Neural progenitor cell (in vitro differentiated cells): ENCODE measurements around the gene PDE1C. TPM values are rescaled to one million over a fixed set of nuclear protein-coding genes. Genes with fewer than 3 reads are reported as not detected.

Experiments
- DNase-seq: peaks from one replicate; pipeline ENCODE4 v3.0.0-alpha.2; 2016; ENCODE audit warnings: low spot score
- H2AFZ ChIP-seq: fragments of 200-600 bp; sonication (generic); replicated peaks from 2 replicates; pipeline ENCODE4 v1.6.1; 2016; ENCODE audit warnings: antibody characterized with exemption
- H3F3A ChIP-seq: fragments of 200-600 bp; sonication (generic); 2 replicates; pipeline ENCODE4 v1.6.1; 2016; ENCODE audit warnings: antibody characterized with exemption, low read depth
- H3K27ac ChIP-seq: fragments of 200-600 bp; sonication (generic); 2 replicates; pipeline ENCODE4 v1.5.1; 2016; ENCODE audit warnings: mild to moderate bottlenecking
- H3K27me3 ChIP-seq: fragments of 200-600 bp; sonication (generic); 2 replicates; pipeline ENCODE4 v1.6.1; 2016; ENCODE audit warnings: mild to moderate bottlenecking, moderate library complexity
- H3K36me3 ChIP-seq: fragments of 200-600 bp; sonication (generic); 2 replicates; pipeline ENCODE4 v1.5.1; 2016
- H3K4me1 ChIP-seq: fragments of 200-600 bp; sonication (generic); 2 replicates; pipeline ENCODE4 v1.6.1; 2016; ENCODE audit warnings: mixed run types
- H3K4me2 ChIP-seq: fragments of 200-600 bp; sonication (generic); 2 replicates; pipeline ENCODE4 v1.6.1; 2016
- H3K4me3 ChIP-seq: fragments of 200-600 bp; sonication (generic); 2 replicates; pipeline ENCODE4 v1.5.1; 2016
- H3K79me2 ChIP-seq: fragments of 200-600 bp; sonication (generic); 2 replicates; pipeline ENCODE4 v1.6.1; 2016; ENCODE audit warnings: low read depth
- H3K9ac ChIP-seq: fragments of 200-600 bp; sonication (generic); 2 replicates; pipeline ENCODE4 v1.6.1; 2016
- H3K9me3 ChIP-seq: fragments of 200-600 bp; sonication (generic); 2 replicates; pipeline ENCODE4 v1.5.1; 2016; ENCODE audit warnings: low read depth
- H4K20me1 ChIP-seq: fragments of 200-600 bp; sonication (generic); 2 replicates; pipeline ENCODE4 v1.6.1; 2016; ENCODE audit warnings: low read depth
- H3K27ac Mint-ChIP-seq: 3 replicates; pipeline ENCODE4 v1.8.0; 2021; ENCODE audit warnings: mixed read lengths
- H3K27me3 Mint-ChIP-seq: 2 replicates; pipeline ENCODE4 v1.8.0; 2022; ENCODE audit warnings: low read depth, mild to moderate bottlenecking, inconsistent platforms, moderate library complexity, mixed read lengths; ENCODE audit not compliant: insufficient read depth
- H3K36me3 Mint-ChIP-seq: 3 replicates; pipeline ENCODE4 v1.8.0; 2021; ENCODE audit warnings: mixed read lengths
- H3K4me1 Mint-ChIP-seq: 3 replicates; pipeline ENCODE4 v1.8.0; 2021; ENCODE audit warnings: mixed read lengths
- H3K4me3 Mint-ChIP-seq: 3 replicates; pipeline ENCODE4 v1.8.0; 2021; ENCODE audit warnings: mild to moderate bottlenecking, moderate library complexity, mixed read lengths
- H3K9me3 Mint-ChIP-seq: 3 replicates; pipeline ENCODE4 v1.8.0; 2020; ENCODE audit warnings: mixed read lengths
- CTCF ChIP-seq: fragments of 200-600 bp; sonication (generic); IDR thresholded peaks from 2 replicates; pipeline ENCODE4 v1.5.1; 2017; ENCODE audit warnings: antibody characterized with exemption, mild to moderate bottlenecking
- EZH2 ChIP-seq: fragments of 200-600 bp; sonication (generic); IDR thresholded peaks from 2 replicates; pipeline ENCODE4 v1.6.1; 2017; ENCODE audit warnings: antibody characterized with exemption, mild to moderate bottlenecking, moderate library complexity
- EZH2phosphoT487 ChIP-seq: fragments of 200-600 bp; sonication (generic); IDR thresholded peaks from 2 replicates; pipeline ENCODE4 v1.6.1; 2017; ENCODE audit warnings: antibody characterized with exemption
- total RNA-seq: library from RNA; depleted of rRNA; stranded (reverse); fragments of >200 nt; gene quantifications from 2 replicates; pipeline ENCODE4 v1.2.3, GENCODE V29; 2015; ENCODE audit warnings: low replicate concordance

The PDE1C gene
- total RNA-seq, 1 donor from 2014 or later: 0.54 TPM

- Mint-ChIP-seq H3K4me1 (peaks cover 24% of the 10 kb centered on the region), H3K27ac (no peak overlapping the region), H3K27me3 (peaks cover under 1% of the 10 kb centered on the region), H3K4me3 (no peak overlapping the region), H3K9me3 (no peaks in the 10 kb centered on the region), H3K36me3 (no peaks in the 10 kb centered on the region)
- no peaks in the 10 kb centered on the region for H3F3A ChIP-seq
- no peaks in the 10 kb centered on the region for H3K36me3 ChIP-seq
- H3K9me3 ChIP-seq: no peaks in the 10 kb centered on the region
- H3K27me3 ChIP-seq: peaks cover 35% of the 10 kb centered on the region
- no peak overlapping the region for H2AFZ ChIP-seq
- no peak overlapping the region for H3K9ac ChIP-seq
- no peak for TF ChIP-seq EZH2
- TF ChIP-seq EZH2phosphoT487: no peak
- no peak for TF ChIP-seq CTCF
- H3K4me2 ChIP-seq: no peak overlapping the region
- H3K4me1 ChIP-seq: peaks cover 5% of the 10 kb centered on the region
- H4K20me1 ChIP-seq: no peaks in the 10 kb centered on the region
- no peak overlapping the region for H3K4me3 ChIP-seq
- H3K79me2 ChIP-seq: no peaks in the 10 kb centered on the region
- no peak for DNase-seq
- no peak overlapping the region for H3K27ac ChIP-seq
Measured at GRCh38 chr7:32061346-32061745, 8.9 kb downstream of the PDE1C start.

DNA sequence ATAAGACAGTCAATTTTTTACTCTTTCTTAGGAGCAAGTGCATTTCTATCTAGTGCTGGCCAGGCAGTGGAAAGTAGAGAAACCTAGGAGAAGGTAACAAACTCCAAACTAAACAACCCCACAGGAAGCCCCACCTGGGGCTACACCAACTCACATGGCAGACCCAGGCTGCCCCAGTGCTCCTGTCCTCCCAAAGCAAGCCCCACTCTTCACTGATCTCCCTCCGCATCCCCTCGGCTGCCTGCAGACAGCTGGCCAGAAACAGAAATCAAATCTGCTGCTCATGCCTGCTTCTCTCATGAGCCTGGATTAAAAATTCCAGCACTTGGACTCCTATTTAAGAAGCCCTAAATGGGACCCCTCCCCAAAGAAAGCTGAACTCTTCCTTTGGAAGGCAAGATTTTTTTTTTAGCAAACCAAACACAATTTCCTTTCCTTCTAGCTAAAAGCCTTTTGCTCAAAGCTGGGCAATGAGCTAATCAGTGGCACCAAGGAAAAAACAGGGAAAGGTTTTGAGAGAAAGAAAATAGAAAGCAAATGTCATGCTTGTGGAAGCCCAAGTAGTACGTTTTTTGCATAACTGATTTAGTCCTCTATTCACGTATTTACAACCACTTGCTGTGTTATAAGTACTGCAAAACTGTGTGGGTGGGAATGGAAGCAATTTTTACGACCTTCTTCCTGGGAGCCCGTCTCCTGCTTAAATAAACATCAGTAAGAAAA is 10.8 kb downstream of the PDE1C start:
- Mint-ChIP-seq H3K4me3 (peak overlapping the region; percentile 5), H3K27ac (no peak overlapping the region), H3K36me3 (no peaks in the 10 kb centered on the region), H3K9me3 (no peaks in the 10 kb centered on the region), H3K4me1 (peaks cover 24% of the 10 kb centered on the region), H3K27me3 (no peaks in the 10 kb centered on the region)
- H3K27ac ChIP-seq: no peak overlapping the region
- H4K20me1 ChIP-seq: no peaks in the 10 kb centered on the region
- H3K4me1 ChIP-seq: peaks cover 5% of the 10 kb centered on the region
- H3K4me3 ChIP-seq: no peak overlapping the region
- no peaks in the 10 kb centered on the region for H3K36me3 ChIP-seq
- H3K27me3 ChIP-seq: peaks cover 19% of the 10 kb centered on the region
- TF ChIP-seq EZH2 (no peak), CTCF (no peak), EZH2phosphoT487 (no peak)
- H3K79me2 ChIP-seq: no peaks in the 10 kb centered on the region
- H3K9ac ChIP-seq: no peak overlapping the region
- no peak for DNase-seq
- H3K9me3 ChIP-seq: no peaks in the 10 kb centered on the region
- no peak overlapping the region for H3K4me2 ChIP-seq
- H2AFZ ChIP-seq: peak overlapping the region; percentile 23
- no peaks in the 10 kb centered on the region for H3F3A ChIP-seq

DNA sequence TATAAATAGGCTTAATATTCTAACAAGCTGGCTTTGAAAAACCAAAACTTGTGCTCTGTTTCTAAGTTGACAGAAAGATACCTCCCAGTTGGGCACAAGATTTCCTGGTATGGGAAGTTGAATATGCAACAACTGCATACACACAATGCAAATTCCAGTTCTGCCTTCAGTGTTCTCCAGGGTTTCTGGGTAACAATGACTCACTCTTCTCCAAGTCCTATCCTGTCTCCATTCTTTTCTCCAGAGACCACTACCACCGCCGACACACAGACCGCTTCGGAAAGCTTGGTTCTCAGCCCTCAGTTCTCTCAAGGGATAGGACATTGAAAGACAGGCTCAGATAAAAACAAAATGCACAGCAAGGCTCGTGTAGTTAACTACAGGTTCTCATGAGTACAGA is 12.2 kb downstream of the PDE1C start:
- TF ChIP-seq CTCF (no peak), EZH2phosphoT487 (no peak), EZH2 (no peak)
- Histone ChIP-seq H3K36me3 (no peaks in the 10 kb centered on the region), H2AFZ (no peak overlapping the region), H3K9me3 (no peaks in the 10 kb centered on the region), H3K79me2 (no peaks in the 10 kb centered on the region), H3K9ac (no peak overlapping the region), H3F3A (no peaks in the 10 kb centered on the region), H3K4me2 (no peak overlapping the region), H3K27me3 (peaks cover 5% of the 10 kb centered on the region), H3K27ac (no peak overlapping the region), H3K4me3 (no peak overlapping the region), H4K20me1 (no peaks in the 10 kb centered on the region), H3K4me1 (peaks cover 5% of the 10 kb centered on the region)
- peaks cover 24% of the 10 kb centered on the region for H3K4me1 Mint-ChIP-seq
- H3K4me3 Mint-ChIP-seq: no peak overlapping the region
- H3K27me3 Mint-ChIP-seq: no peaks in the 10 kb centered on the region
- H3K9me3 Mint-ChIP-seq: no peaks in the 10 kb centered on the region
- no peak overlapping the region for H3K27ac Mint-ChIP-seq
- no peaks in the 10 kb centered on the region for H3K36me3 Mint-ChIP-seq
- DNase-seq: no peak
